IMR-90 (cell line): ENCODE results near the gene GDPD5. TPM values are rescaled to one million over a fixed set of nuclear protein-coding genes. Genes with fewer than 3 reads are reported as not detected.

Source experiments
- ATAC-seq: fragments of 200-7000 bp; cut with Tn5 transposase; 2 replicates; pipeline ENCODE4 v1.9.1; 2020; ENCODE audit warnings: low read depth, mild to moderate bottlenecking, moderate library complexity
- BruUV-seq: library from RNA; stranded (reverse); fragments of 400-500 nt; replicated peaks from 2 replicates; lab custom pipeline; 2021; lab: Mats Ljungman, UMichigan
- CTCF ChIA-PET: fragments of 300-600 bp; formaldehyde crosslinking; extraction: SDS; loops from one replicate; lab custom pipeline; 2021; ENCODE audit warnings: antibody characterized with exemption; lab: Yijun Ruan, JAX
- POLR2A ChIA-PET: fragments of 300-600 bp; sonication (Branson Sonifier 250); formaldehyde crosslinking; loops from one replicate; lab custom pipeline; 2022; ENCODE audit warnings: antibody characterized with exemption; ENCODE audit not compliant: unreplicated experiment; lab: Charles Lee
- DNase-seq: peaks from one replicate; pipeline ENCODE4 v3.0.0; 2013
- H2AFZ ChIP-seq: replicated peaks from 2 replicates; pipeline ENCODE3; 2013; ENCODE audit warnings: low read length, mild to moderate bottlenecking; ENCODE audit not compliant: poor library complexity
- H2AK5ac ChIP-seq: 2 replicates; pipeline ENCODE4 v1.6.1; 2013; ENCODE audit warnings: low read depth, low read length, inconsistent platforms
- H2AK9ac ChIP-seq: replicated peaks from 2 replicates; pipeline ENCODE3; 2013; ENCODE audit warnings: mild to moderate bottlenecking, low read depth, low read length, moderate library complexity; ENCODE audit not compliant: poor library complexity
- H2BK120ac ChIP-seq: 2 replicates; pipeline ENCODE4 v1.6.1; 2013; ENCODE audit warnings: low read depth, low read length, inconsistent platforms
- H2BK15ac ChIP-seq: 3 replicates; pipeline ENCODE4 v1.6.1; 2013; ENCODE audit warnings: low read depth, low read length, inconsistent platforms
- H2BK20ac ChIP-seq: 2 replicates; pipeline ENCODE4 v1.6.1; 2013; ENCODE audit warnings: low read depth, mild to moderate bottlenecking, inconsistent platforms, low read length, moderate library complexity
- H2BK5ac ChIP-seq: 2 replicates; pipeline ENCODE4 v1.6.1; 2013; ENCODE audit warnings: mild to moderate bottlenecking, low read depth, low read length, inconsistent platforms; ENCODE audit not compliant: poor library complexity, severe bottlenecking
- H3K14ac ChIP-seq: replicated peaks from 2 replicates; pipeline ENCODE4 v1.6.1; 2013; ENCODE audit warnings: low read depth, low read length, inconsistent platforms
- H3K18ac ChIP-seq: 2 replicates; pipeline ENCODE4 v1.6.1; 2013; ENCODE audit warnings: low read depth, low read length, control low read depth
- H3K23ac ChIP-seq: 2 replicates; pipeline ENCODE4 v1.6.1; 2013; ENCODE audit warnings: low read depth, low read length, inconsistent platforms
- H3K27ac ChIP-seq: 2 replicates; pipeline ENCODE4 v1.5.1; 2013; ENCODE audit warnings: mild to moderate bottlenecking, control low read depth, low read length; ENCODE audit not compliant: insufficient read depth
- H3K27me3 ChIP-seq: 2 replicates; pipeline ENCODE4 v1.6.1; 2013; ENCODE audit warnings: low read length; ENCODE audit not compliant: control insufficient read depth, insufficient read depth
- H3K36me3 ChIP-seq: 2 replicates; pipeline ENCODE4 v1.6.1; 2013; ENCODE audit warnings: low read length, mixed read lengths; ENCODE audit not compliant: control insufficient read depth, insufficient read depth
- H3K4ac ChIP-seq: 2 replicates; pipeline ENCODE4 v1.6.1; 2013; ENCODE audit warnings: low read depth, low read length, inconsistent platforms
- H3K4me1 ChIP-seq: 2 replicates; pipeline ENCODE4 v1.6.1; 2013; ENCODE audit warnings: low read length, mixed read lengths; ENCODE audit not compliant: control insufficient read depth, insufficient read depth
- H3K4me2 ChIP-seq: 2 replicates; pipeline ENCODE4 v1.6.1; 2013; ENCODE audit warnings: low read depth, mild to moderate bottlenecking, control low read depth, low read length, moderate library complexity
- H3K4me3 ChIP-seq: 2 replicates; pipeline ENCODE4 v1.5.1; 2013; ENCODE audit warnings: low read depth, mild to moderate bottlenecking, control low read depth, low read length, moderate library complexity; ENCODE audit not compliant: insufficient read depth
- H3K56ac ChIP-seq: 2 replicates; pipeline ENCODE4 v1.6.1; 2013; ENCODE audit warnings: low read length, inconsistent platforms; ENCODE audit not compliant: insufficient read depth; ENCODE audit errors: extremely low read depth
- H3K79me1 ChIP-seq, 2 experiments: 2 replicates each; pipeline ENCODE4 v1.6.1; 2013; ENCODE audit warnings: low read length in 2 of 2, inconsistent platforms in 1 of 2, low read depth in 1 of 2
- H3K9ac ChIP-seq: 2 replicates; pipeline ENCODE4 v1.6.1; 2013; ENCODE audit warnings: low read depth, low read length, control low read depth
- H3K9me1 ChIP-seq: 2 replicates; pipeline ENCODE4 v1.6.1; 2013; ENCODE audit warnings: low read length, inconsistent platforms; ENCODE audit not compliant: insufficient read depth
- H3K9me3 ChIP-seq: 2 replicates; pipeline ENCODE4 v1.6.1; 2013; ENCODE audit warnings: low read length; ENCODE audit not compliant: control insufficient read depth, insufficient read depth
- H4K20me1 ChIP-seq: 2 replicates; pipeline ENCODE4 v1.6.1; 2013; ENCODE audit warnings: low read length, inconsistent platforms; ENCODE audit not compliant: insufficient read depth
- H4K5ac ChIP-seq: 2 replicates; pipeline ENCODE4 v1.6.1; 2013; ENCODE audit warnings: mild to moderate bottlenecking, low read depth, low read length, control low read depth
- H4K8ac ChIP-seq, 2 experiments: 2 replicates each; pipeline ENCODE4 v1.6.1; 2013; ENCODE audit warnings: low read depth in 2 of 2, low read length in 2 of 2, control low read depth in 1 of 2, inconsistent platforms in 1 of 2
- H4K91ac ChIP-seq: 2 replicates; pipeline ENCODE4 v1.6.1; 2013; ENCODE audit warnings: low read depth, low read length, inconsistent platforms; ENCODE audit not compliant: insufficient read depth
- BHLHE40 ChIP-seq: fragments of 150-350 bp; IDR thresholded peaks from 2 replicates; pipeline ENCODE4 v1.6.1; 2016; ENCODE audit warnings: mild to moderate bottlenecking, low read depth, low read length
- CEBPB ChIP-seq: IDR thresholded peaks from 2 replicates; pipeline ENCODE4 v1.6.1; 2012; ENCODE audit warnings: low read depth, low read length, improper control_type of control experiment
- CHD1 ChIP-seq: IDR thresholded peaks from 2 replicates; pipeline ENCODE4 v1.6.1; 2012; ENCODE audit warnings: low read depth, low read length, improper control_type of control experiment
- CTCF ChIP-seq: conservative IDR thresholded peaks from 2 replicates; pipeline ENCODE4 v1.5.1; 2012; ENCODE audit warnings: mild to moderate bottlenecking, low read depth, low read length, improper control_type of control experiment
- ELK1 ChIP-seq: fragments of 150-350 bp; IDR thresholded peaks from 2 replicates; pipeline ENCODE4 v1.6.1; 2016; ENCODE audit warnings: low read depth, mild to moderate bottlenecking, low read length, moderate library complexity, borderline replicate concordance
- FOS ChIP-seq: fragments of 150-350 bp; IDR thresholded peaks from 2 replicates; pipeline ENCODE4 v1.6.1; 2016; ENCODE audit warnings: low read depth, low read length
- MAFK ChIP-seq: IDR thresholded peaks from 2 replicates; pipeline ENCODE4 v1.6.1; 2012; ENCODE audit warnings: low read depth, low read length, improper control_type of control experiment
- MAZ ChIP-seq: IDR thresholded peaks from 2 replicates; pipeline ENCODE4 v1.6.1; 2012; ENCODE audit warnings: low read depth, mild to moderate bottlenecking, low read length, improper control_type of control experiment, moderate library complexity, borderline replicate concordance
- MXI1 ChIP-seq: IDR thresholded peaks from 2 replicates; pipeline ENCODE4 v1.6.1; 2012; ENCODE audit warnings: low read depth, mild to moderate bottlenecking, low read length, moderate library complexity, borderline replicate concordance
- NFE2L2 ChIP-seq: fragments of 150-350 bp; IDR thresholded peaks from 2 replicates; pipeline ENCODE4 v1.6.1; 2016; ENCODE audit warnings: low read depth, mild to moderate bottlenecking, low read length
- POLR2A ChIP-seq: IDR thresholded peaks from 2 replicates; pipeline ENCODE4 v1.6.1; 2012; ENCODE audit warnings: mild to moderate bottlenecking, low read depth, low read length
- RAD21 ChIP-seq: IDR thresholded peaks from 2 replicates; pipeline ENCODE4 v1.6.1; 2012; ENCODE audit warnings: low read length, improper control_type of control experiment
- RCOR1 ChIP-seq: IDR thresholded peaks from 2 replicates; pipeline ENCODE4 v1.6.1; 2012; ENCODE audit warnings: mild to moderate bottlenecking, low read length, improper control_type of control experiment; ENCODE audit not compliant: insufficient replicate concordance
- RFX5 ChIP-seq: IDR thresholded peaks from 2 replicates; pipeline ENCODE4 v1.8.0; 2012; ENCODE audit warnings: low read depth, mild to moderate bottlenecking, low read length, moderate library complexity
- SMC3 ChIP-seq: fragments of 150-350 bp; IDR thresholded peaks from 2 replicates; pipeline ENCODE4 v1.6.1; 2016; ENCODE audit warnings: low read depth, mild to moderate bottlenecking, antibody characterized with exemption, low read length, moderate library complexity
- USF2 ChIP-seq: fragments of 150-350 bp; IDR thresholded peaks from 2 replicates; pipeline ENCODE4 v1.6.1; 2017; ENCODE audit warnings: mild to moderate bottlenecking, antibody characterized with exemption, low read length, low read depth
- WGBS, 2 experiments: methylation state at CpG; one replicate each; pipeline versions ENCODE4 v1.1.5 to v1.1.7; 2013; ENCODE audit warnings: missing lambda C conversion rate in 2 of 2; ENCODE audit not compliant: insufficient read length in 1 of 2; ENCODE audit errors: extremely low coverage in 2 of 2; 5-methylcytosine and 5-hydroxymethylcytosine counted together
- dilution Hi-C: fragments of 300-500 bp; cut with HindIII; formaldehyde crosslinking; loops from one replicate; pipeline ENCODE4 v1.14.3; 2018; ENCODE audit warnings: low sequenced_read_pairs; ENCODE audit not compliant: unreplicated experiment
- in situ Hi-C: fragments of 300-500 bp; cut with MboI; formaldehyde crosslinking; loops from 3 replicates; pipeline ENCODE4 v1.14.3; 2019; ENCODE audit warnings: low sequenced_read_pairs, inconsistent platforms, mixed read lengths
- intact Hi-C: fragments of 100-400 bp; cut with micrococcal nuclease; formaldehyde crosslinking; loops from 2 replicates; pipeline ENCODE4 v1.10.0; 2022
- polyA plus RNA-seq, 3 experiments: library from polyadenylated mRNA; depleted of rRNA; stranded (reverse); fragments of >200 nt; gene quantifications; 2 replicates each; pipeline ENCODE4 v1.2.3, GENCODE V29; 2012; ENCODE audit warnings: low replicate concordance in 1 of 3
- total RNA-seq: library from RNA; depleted of rRNA; stranded (reverse); fragments of >200 nt; gene quantifications from 2 replicates; pipeline ENCODE4 v1.2.3, GENCODE V29; 2012

Gene GDPD5
- total and polyA plus RNA-seq, 2 of the 4 experiments (the other 2 are of a cell fraction): 2.0 to 7.9 TPM

GRCh38 chr11:75504501-75504900, 21.2 kb downstream of the GDPD5 start:
- CTCF ChIA-PET: interaction anchor here (0.7 kb wide), 1 partner anchor 264 kb away, joined by 3 read pairs; the partner anchor contains the start of gene TPBGL
- Histone ChIP-seq H2BK120ac (no peak overlapping the region), H2BK5ac (no peak overlapping the region), H3K4me3 (no peak overlapping the region), H3K79me1 (peaks cover 0 to 11% of the 10 kb centered on the region in 2 experiments; a peak in 1 of 4 replicates), H3K9ac (no peak overlapping the region), H4K20me1 (no peaks in the 10 kb centered on the region), H3K36me3 (no peaks in the 10 kb centered on the region), H3K23ac (no peak overlapping the region), H3K27ac (no peak overlapping the region), H3K9me3 (no peaks in the 10 kb centered on the region), H3K4me2 (no peak overlapping the region), H2AK9ac (no peak overlapping the region), H3K9me1 (peaks cover 20% of the 10 kb centered on the region), H3K56ac (no peak overlapping the region), H3K18ac (no peak overlapping the region), H2AFZ (no peak overlapping the region), H2AK5ac (no peak overlapping the region), H2BK15ac (no peak overlapping the region), H2BK20ac (no peak overlapping the region), H3K14ac (no peak overlapping the region), H4K91ac (no peak overlapping the region), H3K4ac (no peak overlapping the region), H3K4me1 (peaks cover 12% of the 10 kb centered on the region), H4K8ac (no peak overlapping the region), H3K27me3 (no peaks in the 10 kb centered on the region), H4K5ac (no peak overlapping the region)
- dilution Hi-C loops: no loop called here
- in situ Hi-C loops: no loop called here
- DNase-seq (no peak), ATAC-seq (no peak)
- no TSS peak for BruUV-seq
- intact Hi-C loops: no loop called here
- POLR2A ChIA-PET: no interaction called here
- TF ChIP-seq CTCF (no peak), RCOR1 (no peak), POLR2A (no peak), SMC3 (no peak), CEBPB (no peak), FOS (no peak), USF2 (no peak), BHLHE40 (no peak), ELK1 (no peak), MAZ (no peak), CHD1 (no peak), RFX5 (no peak), MXI1 (no peak), RAD21 (no peak), NFE2L2 (no peak), MAFK (no peak)
- WGBS, 2 experiments: no CpG with 5 or more reads among the region's 5 CpGs
